Head of caudate nucleus (tissue), 42 donors: ENCODE data around the gene OR10A4.
"Not testable (repeated sequence)": the region's sequence is repeated elsewhere in the genome, so short reads cannot be mapped to it uniquely, and the experiment has no call there.

Experiments
- DNase-seq, 42 donors: peaks; one replicate each; pipeline versions ENCODE4 v3.0.0 to v3.0.0-alpha.2; 2020 to 2021; ENCODE audit warnings: mixed read lengths in 7 of 42
- intact Hi-C: fragments of 100-400 bp; cut with DNase I; formaldehyde crosslinking; loops from one replicate; pipeline ENCODE4 v1.15.0; 2022

The OR10A4 gene

DNA sequence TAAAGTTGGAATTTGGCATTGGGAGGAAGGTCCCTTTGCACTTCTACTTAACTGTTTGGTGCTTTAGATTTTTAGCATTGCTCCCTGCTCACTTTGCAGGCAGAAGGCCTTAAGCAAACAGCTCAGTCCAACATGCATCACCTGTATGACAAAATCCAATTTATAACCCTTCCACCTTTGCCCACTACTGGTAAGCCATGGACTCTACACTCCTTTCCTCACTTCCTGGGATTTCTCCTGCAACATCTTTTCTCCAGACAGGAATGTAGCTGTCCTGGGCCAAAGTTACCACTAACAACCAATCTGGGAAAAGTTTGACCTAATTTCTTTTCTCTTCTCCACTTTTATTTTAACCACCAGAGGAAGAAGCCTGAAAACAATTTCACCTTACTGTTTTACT, 17.7 kb downstream of the OR10A4 start:
- intact Hi-C loops: no loop called here

DNA sequence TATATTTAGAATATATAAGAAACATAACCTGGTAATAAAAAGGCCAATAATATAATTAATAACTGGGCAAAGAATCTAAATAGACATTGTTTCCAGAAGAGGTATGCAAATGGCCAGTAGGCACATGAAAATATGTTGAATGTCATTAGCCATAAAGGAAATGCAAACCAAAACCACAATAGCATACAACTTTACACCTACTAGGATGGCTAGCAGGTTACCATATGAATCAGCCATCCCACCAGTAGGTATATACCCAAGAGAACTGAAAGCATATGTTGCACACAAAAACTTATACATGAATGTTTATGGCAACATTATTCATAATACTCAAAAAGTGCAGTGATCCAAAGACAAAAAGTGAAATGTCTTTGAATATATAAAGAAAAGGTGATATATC, 18.6 kb downstream of the OR10A4 start:
- intact Hi-C loops: no loop called here
- DNase-seq: no peak

More for the DNA sequence above, 17.7 kb downstream of the OR10A4 start:
- no peak for DNase-seq

DNA sequence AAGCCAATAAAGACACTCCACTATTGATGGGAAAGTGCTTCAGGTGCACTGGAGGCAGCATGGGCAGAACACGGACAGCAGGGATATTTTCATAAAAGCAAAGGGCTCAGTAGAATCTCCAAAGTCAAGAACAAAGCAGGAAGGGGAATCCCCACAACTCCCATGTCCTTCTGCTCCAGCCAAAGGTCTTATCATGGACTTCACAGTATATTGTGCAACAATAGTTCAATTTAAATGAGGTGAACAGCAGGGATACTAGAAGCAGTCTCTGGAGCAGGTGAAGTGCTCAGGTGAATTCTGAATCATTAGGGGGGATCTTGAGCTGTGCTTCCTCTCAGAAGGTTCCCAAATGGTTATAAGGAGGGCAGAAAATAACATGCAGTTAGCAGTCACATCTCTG, 22.5 kb downstream of the OR10A4 start:
- intact Hi-C loops: no loop called here
- DNase-seq: no peak

DNA sequence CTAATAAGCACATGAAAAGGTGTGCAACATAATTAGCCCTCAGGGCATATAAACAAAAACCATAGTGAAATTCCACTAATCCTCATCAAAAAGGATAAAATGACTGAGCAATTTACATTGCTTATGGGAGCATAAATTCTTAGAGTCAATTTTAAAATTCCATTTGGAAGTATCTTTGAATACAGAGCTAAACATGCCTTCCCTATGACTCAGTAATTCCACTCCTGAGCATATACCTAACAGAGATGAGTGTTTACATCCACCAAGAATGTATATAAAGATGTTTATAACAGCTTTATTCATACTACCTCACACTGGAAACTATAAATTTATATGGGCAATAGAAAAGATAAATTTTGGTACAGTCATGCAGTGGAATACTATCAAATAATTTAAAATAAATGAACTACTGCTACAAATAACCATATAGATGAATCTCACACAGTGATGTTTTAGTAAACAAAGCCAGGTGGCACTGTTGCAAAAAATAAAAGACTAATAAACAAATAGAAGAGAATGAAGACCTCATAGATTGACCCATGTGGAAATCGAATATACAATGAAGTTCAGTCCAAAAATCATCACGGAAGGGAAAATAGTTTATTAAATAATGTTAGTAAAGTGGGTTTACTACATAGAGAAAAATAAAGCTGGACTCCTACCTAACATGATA, 24.0 kb downstream of the OR10A4 start:
- no peak for DNase-seq
- intact Hi-C loops: no loop called here

DNA sequence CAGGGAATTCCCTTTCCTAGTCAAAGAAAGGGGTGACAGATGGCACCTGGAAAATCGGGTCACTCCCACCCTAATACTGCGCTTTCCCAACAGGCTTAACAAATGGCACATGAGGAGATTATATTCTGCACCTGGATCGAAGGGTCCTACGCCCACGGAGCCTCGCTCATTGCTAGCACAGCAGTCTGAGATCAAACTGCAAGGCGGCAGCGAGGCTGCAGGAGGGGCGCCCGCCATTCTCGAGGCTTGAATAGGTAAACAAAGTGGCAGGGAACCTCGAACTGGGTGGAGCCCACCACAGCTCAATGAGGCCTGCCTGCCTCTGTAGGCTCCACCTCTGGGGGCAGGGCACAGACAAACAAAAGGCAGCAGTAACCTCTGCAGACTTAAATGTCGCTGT, 28.4 kb downstream of the OR10A4 start:
- DNase-seq, intact Hi-C loops: not testable (repeated sequence)

DNA sequence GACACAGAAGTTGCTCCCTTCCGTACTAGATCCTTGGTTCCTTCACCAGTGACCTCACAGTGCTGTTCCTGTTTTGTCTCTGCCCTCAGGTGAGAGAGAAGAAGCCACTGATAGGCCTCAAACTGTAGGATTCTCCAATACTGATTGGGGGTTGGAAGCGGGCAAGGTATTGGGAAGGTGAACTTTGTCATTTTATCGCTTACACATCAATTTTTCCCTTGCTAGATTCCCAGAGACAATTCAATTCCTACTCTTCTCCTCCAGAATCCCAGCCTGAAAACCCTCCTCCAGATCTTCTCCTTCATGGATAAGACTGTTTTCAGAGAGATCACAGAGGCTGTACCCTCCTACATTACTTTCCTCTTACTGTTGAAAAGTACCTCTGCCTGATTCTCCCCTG, 35.0 kb downstream of the OR10A4 start:
- intact Hi-C loops: loop anchor here (10.0 kb wide), 1 partner anchor 393 kb away; no protein-coding TSS in a partner anchor

DNA sequence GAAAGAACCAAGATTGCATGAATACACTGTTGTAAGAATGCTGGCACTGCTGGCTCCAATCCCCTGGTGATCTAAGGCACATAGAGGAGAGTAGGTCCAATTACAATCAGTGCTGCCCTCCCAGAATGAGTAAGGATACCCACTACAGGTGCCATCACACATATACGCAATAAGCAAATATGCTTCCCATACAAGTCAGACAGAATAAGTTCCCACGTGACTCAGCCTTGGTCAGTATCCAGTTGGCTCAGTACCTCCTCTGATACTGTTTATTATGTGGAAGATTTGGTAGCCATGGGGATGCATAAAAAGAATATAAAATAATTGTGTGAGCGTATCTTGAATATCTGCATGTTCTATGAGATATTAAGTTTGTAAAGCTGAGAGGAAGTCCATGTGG, 35.5 kb downstream of the OR10A4 start:
- intact Hi-C loops: loop anchor here (10.0 kb wide), 1 partner anchor 393 kb away; no protein-coding TSS in a partner anchor
- DNase-seq: no peak

More for the DNA sequence above, 35.0 kb downstream of the OR10A4 start:
- no peak for DNase-seq

DNA sequence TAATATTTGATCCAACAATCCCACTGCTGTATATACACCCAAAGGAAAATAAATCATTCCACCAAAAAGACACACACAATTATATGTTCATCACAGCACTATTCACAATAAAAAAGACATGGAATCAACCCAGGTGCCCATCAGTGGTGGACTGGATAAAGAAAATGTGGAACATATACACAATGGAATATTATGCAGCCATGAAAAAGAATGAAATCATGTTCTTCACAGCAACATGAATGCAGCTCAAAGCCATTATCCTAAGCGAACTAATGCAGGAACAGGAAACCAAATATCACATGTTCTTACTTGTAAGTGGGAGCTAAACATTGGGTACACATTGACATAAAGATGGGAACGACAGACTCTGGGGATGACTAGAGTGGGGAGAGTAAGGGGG, 43.3 kb downstream of the OR10A4 start:
- DNase-seq: no peak
- intact Hi-C loops: loop anchor here (10.0 kb wide), 1 partner anchor 385 kb away; no protein-coding TSS in a partner anchor

DNA sequence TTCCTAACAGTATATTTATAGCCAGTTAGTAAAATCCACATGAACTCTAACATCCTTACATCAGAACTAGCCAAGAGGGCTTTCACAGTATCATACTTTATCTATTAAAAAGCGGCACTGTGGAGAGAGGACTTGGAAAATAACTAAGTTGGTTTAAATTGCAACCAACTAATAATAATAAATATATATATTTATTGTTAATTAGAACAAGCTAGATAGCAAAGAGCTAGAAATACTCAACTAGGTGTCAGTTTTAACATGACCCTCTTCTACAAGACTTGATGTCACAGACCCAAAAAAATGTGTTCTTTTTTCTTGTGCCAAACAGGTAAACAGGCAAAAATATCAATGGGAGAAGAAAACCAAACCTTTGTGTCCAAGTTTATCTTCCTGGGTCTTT, 44.3 kb downstream of the OR10A4 start, which contains the start of gene OR2D3:
Gene OR2D3, plus strand, starts transcription at position 301 of the 400 bp plus-strand sequence. Its CDS starts 0 bp downstream, at position 301.
- no peak for DNase-seq
- intact Hi-C loops: no loop called here

DNA sequence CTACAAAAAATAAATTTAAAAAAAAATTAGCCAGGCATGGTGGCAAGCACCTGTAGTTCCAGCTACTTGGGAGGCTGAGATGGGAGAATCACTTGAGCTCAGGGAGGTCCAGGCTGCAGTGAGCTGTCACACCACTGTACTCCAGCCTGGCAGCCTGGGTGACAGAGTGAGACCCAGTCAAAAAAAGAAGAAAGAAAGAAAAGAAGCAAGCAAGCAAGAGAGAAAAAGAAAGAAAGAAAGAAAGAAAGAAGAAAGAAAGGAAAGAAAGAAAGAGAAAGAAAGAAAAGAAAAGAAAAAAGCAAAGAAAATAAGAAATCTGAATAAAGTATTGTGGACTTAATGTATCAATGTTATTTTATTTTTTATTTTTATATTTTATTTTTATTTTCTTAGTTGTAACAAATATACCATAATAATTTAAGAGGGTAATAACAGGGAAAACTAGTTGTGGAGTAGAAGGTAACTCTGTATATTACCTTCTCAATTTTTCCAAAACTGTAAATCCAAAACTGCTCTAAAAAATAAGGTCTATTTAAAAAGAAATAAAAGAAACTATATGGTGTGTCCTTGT, 48.7 kb downstream of the OR10A4 start:
- intact Hi-C loops: no loop called here
- no peak for DNase-seq

DNA sequence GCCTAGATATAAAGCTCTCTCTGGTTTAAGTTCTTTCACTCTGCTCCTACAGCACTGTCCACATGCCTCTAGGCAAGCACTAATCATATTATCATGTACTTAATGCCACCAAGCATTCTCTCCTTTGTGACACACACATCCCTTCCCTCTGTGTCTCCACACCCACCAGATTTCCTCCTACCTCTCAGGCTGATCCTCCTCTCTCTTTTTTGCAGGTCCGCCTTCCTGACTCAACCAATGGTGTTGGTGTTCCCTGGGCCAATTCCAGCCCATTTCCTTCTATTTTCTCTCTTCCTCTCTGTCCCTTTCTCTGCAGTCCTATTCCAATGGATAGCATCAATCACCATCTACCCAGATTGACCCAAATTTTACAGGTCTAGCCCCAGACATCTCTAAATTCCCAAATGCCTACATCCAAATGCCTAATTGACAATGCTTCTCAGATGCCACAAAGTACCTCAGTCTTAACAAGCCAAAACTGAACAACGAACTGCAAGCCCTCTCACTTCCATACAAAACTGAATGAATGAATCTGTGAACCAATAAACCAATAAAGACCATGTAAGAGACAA, 49.3 kb downstream of the OR10A4 start:
- peak in 30 of 42 donors; percentile 5 to 78 (median 31) for DNase-seq
- intact Hi-C loops: no loop called here

DNA sequence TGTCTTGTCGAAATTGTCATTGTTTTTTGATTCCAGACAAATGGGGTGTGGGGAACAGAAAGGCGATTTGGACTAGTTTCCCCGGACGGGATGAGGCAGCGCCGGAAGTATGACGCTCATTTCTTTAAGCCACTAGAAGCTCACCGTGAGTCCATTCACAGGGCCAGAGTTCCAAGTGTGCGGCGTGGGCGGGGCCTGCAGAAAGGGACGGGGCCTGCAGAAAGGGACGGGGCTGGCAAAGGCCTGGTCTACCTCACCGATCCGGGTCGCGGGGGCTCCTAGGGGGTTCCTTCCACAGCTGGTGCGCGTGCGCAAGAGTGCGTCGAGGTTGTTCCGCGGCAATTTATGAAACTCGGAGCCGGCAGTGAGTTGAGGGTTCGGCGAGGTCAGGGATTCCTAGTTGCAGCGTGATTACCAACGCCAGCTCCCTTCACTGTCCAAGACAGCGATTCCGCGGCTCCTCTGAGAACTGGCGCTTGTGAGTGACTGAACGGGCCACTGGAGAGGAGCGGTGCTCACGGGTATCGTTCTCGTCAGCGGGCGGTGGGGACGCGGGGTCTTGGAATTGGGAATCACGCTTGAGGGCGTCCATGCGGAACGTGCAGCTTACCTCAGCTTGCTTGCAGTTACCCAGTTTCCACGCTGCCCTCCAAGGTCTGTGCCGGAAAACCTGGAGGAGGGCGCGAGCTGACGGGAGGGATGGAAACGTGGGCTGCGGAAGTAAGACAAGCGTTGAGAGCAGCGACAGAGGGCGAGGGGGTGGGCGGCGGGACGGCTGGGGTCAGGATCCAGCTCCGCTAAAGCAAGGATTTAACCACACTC, 50.0 kb downstream of the OR10A4 start, which contains the start of gene ZNF215:
Gene ZNF215, plus strand, starts transcription at position 219 of the 822 bp plus-strand sequence. CDS start 5,847 bp downstream, outside the sequence.
- peak in 41 of 42 donors; percentile 30 to 80 (median 59) for DNase-seq
- intact Hi-C loops: no loop called here

DNA sequence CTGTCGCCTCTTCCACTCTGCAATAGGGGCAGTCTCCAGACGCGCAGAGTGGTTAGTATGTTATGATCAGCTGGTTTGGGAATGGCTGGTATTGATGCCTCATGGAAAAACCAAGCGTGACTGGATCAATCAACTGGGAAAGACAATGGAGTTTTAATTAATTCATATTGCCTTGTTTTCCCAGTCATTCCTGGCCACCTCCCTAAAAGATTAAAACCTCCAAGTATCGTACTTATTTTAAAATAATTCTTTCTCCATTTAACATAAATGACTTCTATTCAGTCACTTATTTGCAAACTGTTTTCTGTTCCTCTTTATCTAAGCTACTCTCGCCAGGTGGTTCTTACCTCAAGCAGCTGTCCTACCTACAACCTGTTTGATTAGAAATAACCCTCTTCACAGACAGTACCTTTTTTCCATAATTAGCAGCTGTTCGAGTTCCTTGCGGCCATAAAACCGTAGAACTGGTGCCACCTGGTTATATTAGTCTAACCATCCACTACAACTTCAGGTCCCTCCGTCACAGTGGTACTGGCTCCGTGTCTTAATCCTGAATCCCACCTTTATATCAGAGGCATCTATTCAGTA, 50.7 kb downstream of the OR10A4 start:
- DNase-seq: no peak
- intact Hi-C loops: no loop called here
